NCI-H460 (cell line): ENCODE measurements around the gene SHISA7. TPM values are rescaled to one million over a fixed set of nuclear protein-coding genes. Genes with fewer than 3 reads are reported as not detected.
"Not testable (repeated sequence)": the region's sequence is repeated elsewhere in the genome, so short reads cannot be mapped to it uniquely, and the experiment has no call there.

Source experiments
- DNase-seq: peaks from one replicate; pipeline ENCODE4 v3.0.0-alpha.2; 2016; ENCODE audit warnings: low read depth; ENCODE audit errors: extremely low read depth
- total RNA-seq: library from RNA; depleted of rRNA; stranded (reverse); fragments of >200 nt; shearing (Covaris generic); gene quantifications from 2 replicates; pipeline ENCODE4 v1.2.3, GENCODE V29; 2014

Gene SHISA7
- total RNA-seq, 1 experiment from 2014 or later: not detected

- DNase-seq: no peak
Observed at GRCh38 chr19:55451163-55451964, 8.3 kb upstream of the SHISA7 start.

GRCh38 chr19:55449469-55449868, 6.4 kb upstream of the SHISA7 start:
- no peak for DNase-seq

- not testable (repeated sequence) for DNase-seq
Observed at GRCh38 chr19:55448175-55448490, 5.0 kb upstream of the SHISA7 start.

DNA sequence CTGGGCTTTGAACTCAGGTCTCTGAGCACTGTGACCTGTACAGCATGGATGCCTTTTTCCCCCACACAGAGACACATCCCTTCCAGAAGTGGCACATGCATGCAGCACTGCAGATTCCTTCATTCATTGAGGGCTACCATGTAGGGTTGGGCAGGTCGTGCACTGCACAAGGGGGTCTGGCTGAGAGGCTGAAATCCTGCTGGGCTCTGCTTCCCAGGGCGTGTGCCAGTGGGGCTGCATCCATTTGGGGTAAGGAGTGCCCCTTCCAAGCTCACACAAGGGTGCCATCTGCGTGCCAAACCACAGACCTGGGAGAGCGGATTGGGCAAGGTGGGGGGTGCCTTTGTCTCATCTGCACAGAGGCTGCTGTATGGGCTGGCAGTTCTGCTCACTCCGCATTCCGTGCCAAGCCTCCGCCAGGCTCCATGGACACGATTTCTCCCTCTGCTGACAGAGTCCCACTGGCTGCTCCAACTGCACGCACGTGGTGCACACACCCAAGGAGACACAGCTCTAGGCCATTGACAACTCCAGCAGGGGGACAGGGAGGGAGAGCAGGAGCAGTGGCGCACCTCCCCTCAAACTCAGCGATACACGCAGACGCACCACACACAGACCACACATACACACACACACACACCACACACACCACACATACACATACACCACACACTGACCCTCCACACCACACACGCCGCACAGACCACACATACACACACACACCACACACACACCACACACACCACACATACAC, 4.5 kb upstream of the SHISA7 start:
- peak; percentile 30 for DNase-seq

GRCh38 chr19:55446060-55446459, 3.0 kb upstream of the SHISA7 start:
- DNase-seq: no peak

DNA sequence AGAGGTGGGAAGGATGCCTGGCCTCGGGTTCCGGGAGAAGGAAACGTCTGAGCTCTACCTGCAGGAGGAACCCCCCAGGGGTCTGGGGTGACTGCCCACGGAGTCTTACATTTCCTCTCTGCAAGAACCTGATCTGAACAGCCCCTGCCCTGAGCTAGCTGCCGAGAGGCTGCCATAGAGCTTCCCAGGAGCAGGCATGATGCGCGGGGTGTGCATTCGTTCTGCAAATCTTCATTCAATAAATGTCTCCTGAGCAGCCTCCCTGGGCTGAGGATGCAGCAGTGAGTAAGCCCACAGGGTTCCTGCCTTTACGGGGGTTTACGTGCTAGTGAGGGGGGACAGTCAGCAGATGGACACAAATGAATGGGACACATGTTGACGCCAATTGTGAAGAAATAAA, 1.5 kb upstream of the SHISA7 start:
- no peak for DNase-seq

GRCh38 chr19:55443824-55444480, 852 bp upstream of the SHISA7 start:
- DNase-seq: no peak

DNA sequence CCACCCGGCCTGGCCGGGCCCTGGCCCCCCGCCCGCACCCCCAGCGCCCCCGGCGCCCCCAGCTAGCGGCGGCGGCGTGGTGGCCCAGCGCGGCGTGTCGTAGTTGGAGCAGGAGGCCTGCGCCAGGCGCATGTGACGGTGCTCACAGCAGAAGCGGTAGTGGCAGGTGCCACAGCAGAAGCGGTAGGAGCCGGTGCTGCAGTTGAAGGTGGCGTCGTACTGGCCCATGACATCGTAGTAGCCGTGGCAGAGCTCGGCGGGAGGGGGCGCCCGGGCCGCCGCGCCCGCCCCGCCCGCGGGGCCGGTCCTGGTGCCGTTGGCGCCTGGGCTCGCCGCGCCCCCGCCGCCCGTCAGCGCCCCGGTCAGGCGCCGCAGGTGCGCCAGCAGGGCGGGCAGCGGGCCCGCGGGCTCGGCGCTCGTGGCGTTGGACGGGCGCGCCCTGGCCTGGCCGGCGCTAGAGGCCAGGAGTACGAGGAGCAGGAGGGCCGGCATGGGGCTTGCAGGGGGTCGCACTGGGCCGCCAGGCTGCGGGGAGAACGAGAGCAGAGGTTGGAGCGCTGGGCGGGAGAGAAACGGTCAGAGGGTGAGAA, 633 bp downstream of the SHISA7 start:
- no peak for DNase-seq

DNA sequence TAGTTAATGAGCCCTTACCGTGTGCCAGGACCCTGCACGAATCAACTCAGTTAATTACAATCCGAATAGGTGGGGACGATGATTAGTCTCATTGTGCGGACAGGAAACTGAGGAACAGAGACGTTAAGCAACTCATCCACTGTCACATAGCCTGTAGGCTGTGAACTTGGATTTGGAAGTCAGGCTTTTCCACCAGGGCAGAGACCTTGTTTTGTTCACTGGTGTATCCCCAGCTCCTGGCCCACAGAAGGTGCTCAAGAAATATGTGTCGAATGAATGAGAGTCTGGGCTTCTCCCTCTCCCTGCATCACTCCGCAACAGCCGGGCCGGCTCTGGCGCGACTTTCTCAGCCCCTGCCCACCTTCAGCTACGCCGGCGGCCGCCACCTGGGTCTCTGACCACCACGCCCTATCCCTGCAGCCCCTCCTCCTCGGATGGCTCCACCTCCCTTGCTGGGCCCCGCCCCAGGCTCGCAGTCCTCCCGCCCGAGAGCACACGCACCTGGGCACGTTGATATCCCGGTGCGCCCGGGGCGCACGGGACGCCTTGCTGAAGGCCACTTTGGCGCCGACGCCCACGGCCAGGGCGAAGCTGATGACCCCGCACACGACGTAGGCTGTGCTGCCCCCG, 1.3 kb downstream of the SHISA7 start:
- DNase-seq: no peak

DNA sequence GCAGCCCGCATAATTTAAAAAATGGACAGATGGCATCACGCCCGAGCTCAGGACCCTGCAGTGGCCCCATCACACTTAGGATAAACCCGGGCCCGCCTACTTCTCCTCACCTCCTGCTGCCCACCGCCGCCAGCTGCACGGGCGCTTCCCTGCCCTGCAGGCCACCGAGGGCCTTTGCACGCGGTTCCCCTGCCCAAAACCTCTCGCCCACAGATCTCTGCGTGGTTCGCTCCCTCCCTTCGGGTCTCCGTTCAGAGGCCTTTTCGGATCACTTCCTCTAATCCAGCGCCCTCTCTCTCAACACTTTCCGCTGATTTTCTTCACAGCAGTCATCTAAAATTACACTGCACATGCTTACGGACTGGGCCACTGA, 1.8 kb downstream of the SHISA7 start:
- DNase-seq: no peak

DNA sequence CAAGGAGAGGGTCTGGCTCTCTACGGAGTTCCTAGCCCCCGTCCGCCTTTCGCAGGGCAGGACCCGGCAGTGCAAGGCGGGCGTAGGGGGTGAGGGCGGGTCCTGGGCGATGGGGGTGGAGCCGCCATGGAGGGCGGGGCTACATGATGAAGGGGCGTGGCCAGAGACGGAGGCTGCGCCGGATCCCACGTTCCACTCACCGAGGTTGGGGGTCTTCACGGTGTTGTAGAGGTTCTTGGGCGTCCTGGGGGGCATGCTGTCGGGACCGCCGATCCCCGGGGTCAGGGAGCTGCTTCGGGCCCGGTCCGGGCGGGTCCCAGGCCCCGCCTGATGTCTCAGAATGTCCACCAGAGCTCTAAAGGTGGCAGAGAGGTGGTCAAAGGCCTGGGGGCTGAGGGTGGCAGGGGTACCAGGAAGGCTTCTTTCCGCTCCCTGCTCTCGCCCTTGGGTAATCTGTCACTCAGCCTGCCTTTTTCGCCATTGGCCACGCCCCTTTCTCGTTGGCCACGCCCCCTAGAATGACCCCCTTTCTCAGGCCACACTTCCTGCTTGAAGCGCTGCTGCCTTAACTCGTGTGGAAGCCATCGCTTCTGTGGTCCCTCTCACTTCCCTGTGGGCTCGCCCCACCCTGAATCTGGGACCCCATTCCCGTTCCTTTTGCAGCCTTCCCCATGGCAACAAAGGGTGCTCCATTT, 2.5 kb downstream of the SHISA7 start:
- no peak for DNase-seq

DNA sequence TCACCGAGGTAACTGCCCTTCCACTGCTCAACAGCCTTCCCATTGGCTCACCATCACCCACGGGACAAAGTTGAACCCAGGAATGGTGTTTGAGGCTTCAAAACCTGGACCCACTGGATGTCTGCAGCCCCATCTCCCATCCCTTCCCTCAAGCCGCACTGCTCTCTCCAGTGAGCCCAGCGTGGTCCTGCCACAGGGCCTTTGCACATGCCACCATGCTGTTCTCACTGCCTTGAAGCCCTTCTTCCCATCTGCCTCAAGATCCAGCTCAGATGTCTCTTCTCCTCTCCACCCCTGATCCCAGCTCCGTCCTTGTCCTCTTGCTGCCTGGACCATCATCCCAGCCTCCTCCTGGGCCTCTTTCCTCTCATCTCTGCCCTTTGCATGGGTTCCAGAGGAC, 4.0 kb downstream of the SHISA7 start:
- no peak for DNase-seq

GRCh38 chr19:55437410-55437809, 5.7 kb downstream of the SHISA7 start:
- DNase-seq: peak; percentile 63

DNA sequence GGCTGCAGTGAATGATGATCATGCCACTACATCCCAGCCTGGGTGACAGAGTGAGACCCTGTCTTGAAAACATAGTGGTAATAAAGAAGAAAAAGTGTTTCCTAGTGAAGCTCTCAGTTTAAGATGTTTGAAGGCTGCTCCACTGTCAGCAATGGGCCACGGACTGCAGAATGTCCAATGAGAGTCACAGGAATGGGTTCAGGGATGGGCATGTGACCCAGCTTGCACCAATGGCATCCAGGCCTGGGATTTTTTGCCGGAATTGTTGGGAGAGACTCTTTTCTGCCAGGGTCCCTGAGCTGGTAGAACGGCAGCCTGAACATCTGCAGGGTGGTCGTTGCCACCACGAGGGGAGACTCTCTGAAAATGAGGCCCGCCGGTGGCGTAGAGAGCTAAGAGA, 6.3 kb downstream of the SHISA7 start:
- no peak for DNase-seq

- DNase-seq: no peak
Observed at GRCh38 chr19:55435020-55435419, 8.1 kb downstream of the SHISA7 start.

DNA sequence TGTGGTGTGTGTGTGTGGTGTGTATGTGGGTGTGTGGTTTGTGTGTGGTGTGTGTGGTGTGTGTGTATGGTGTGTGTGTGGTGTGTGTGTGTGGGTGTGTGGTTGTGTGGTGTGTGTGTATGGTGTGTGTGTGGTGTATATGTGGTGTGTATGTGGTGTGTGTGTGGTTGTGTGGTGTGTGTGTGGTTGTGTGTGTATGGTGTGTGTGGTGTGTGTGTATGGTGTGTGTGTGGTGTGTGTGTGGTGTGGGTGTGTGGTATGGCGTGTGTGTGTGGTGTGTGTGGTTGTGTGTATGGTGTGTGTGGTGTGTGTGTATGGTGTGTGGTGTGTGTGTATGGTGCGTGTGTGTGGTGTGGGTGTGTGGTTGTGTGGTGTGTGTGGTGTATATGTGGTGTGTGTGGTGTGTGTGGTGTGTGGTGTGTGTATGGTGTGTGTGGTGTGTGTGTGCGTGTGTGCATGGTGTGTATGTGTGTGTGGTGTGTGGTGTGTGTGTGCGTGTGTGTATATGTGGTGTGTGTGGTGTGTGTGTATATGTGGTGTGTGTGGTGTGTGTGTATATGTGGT, 8.7 kb downstream of the SHISA7 start:
- DNase-seq: no peak

- no peak for DNase-seq
Observed at GRCh38 chr19:55433292-55433691, 9.8 kb downstream of the SHISA7 start.

DNA sequence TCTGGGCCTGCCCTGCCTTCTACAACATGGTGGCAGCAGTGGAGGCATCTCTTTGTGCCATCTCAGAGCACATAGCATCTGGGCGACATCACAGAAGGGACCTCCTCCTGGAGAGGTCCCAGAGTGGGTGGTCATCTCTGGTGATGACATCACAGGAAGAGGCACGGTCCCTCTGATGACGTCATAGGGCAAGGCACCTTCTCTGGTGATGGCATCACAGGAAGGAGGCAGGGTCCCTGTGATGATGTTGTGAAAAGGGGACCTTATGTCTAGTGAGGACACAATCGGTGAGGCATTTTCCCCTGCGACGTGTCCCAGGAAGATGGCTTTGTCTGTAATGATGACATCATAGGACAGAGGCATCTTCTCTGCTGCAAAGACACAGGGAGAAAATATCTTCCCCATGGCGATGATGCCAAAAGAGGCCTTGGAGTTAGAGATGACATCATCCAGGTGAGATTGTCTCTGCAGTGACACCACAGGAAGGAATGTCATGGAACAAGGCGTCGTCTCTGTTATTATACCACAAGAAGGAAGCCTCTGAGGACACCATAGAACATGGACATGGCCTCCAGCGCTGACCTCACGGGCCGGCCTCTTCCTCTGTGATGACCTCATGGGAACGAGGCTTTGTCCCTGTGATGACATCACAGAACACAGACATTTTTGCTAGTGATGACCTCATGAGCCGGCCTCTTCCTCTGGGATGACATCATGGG, 10.7 kb downstream of the SHISA7 start:
- DNase-seq: no peak

GRCh38 chr19:55431183-55431582, 11.9 kb downstream of the SHISA7 start:
- no peak for DNase-seq
